ENCODE results near the gene GAB2. TPM values are rescaled to one million over a fixed set of nuclear protein-coding genes. Genes with fewer than 3 reads are reported as not detected.

The GAB2 gene
- total RNA-seq, 5 donors from 2014 or later (not counting 1 experiment from before 2014, with no cell fraction given), result 5.4 to 17.2 (median 8.8) TPM

GRCh38 chr11:78253797-78254196, 163.8 kb downstream of the GAB2 start:
- Mint-ChIP-seq H3K36me3 (peaks cover 5% of the 10 kb centered on the region), H3K27ac (no peak overlapping the region), H3K27me3 (no peaks in the 10 kb centered on the region), H3K4me1 (no peaks in the 10 kb centered on the region), H3K9me3 (no peaks in the 10 kb centered on the region), H3K4me3 (no peak overlapping the region)
- Histone ChIP-seq H3K9me3 (no peaks in the 10 kb centered on the region), H3K27ac (ENCODE audit: low read length) (no peak overlapping the region), H3K27me3 (replicated peaks in 1 of 2; ENCODE audit: control insufficient read depth in 2 of 2, extremely low read depth in 1 of 2, insufficient read depth in 2 of 2, low read length in 1 of 2) (no peaks in the 10 kb centered on the region), H3K36me3 (ENCODE audit: control insufficient read depth in 2 of 2, extremely low read depth in 1 of 2, insufficient read depth in 1 of 2, low read length in 1 of 2) (no peaks in the 10 kb centered on the region), H3K4me1 (ENCODE audit: control insufficient read depth in 1 of 2, extremely low read depth in 1 of 2, insufficient read depth in 2 of 2, low read length in 2 of 2) (no peaks in the 10 kb centered on the region), H3K4me3 (ENCODE audit: control insufficient read depth in 1 of 2, extremely low read depth in 1 of 2, low read length in 1 of 2) (no peak overlapping the region)
- DNase-seq, result no peak
- CTCF ChIA-PET, result no interaction called here
- POLR2A ChIA-PET, result no interaction called here
- no CpG with 5 or more reads among the region's 4 CpGs for WGBS (ENCODE audit: insufficient coverage)
- no peak for ATAC-seq (replicated peaks in 1 of 4)

- POLR2A ChIA-PET, result interaction anchor here in 1 of 2 donors (0.5 kb wide), 1 partner anchor 48 kb away, joined by 3 read pairs; no protein-coding TSS in a partner anchor
- ATAC-seq (replicated peaks in 1 of 4), result no peak
- DNase-seq, result no peak
- no peak overlapping the region for H3K27ac Mint-ChIP-seq
- Histone ChIP-seq H3K4me1 (ENCODE audit: control insufficient read depth in 1 of 2, extremely low read depth in 1 of 2, insufficient read depth in 2 of 2, low read length in 2 of 2) (no peaks in the 10 kb centered on the region), H3K4me3 (ENCODE audit: control insufficient read depth in 1 of 2, extremely low read depth in 1 of 2, low read length in 1 of 2) (no peak overlapping the region), H3K27me3 (replicated peaks in 1 of 2; ENCODE audit: control insufficient read depth in 2 of 2, extremely low read depth in 1 of 2, insufficient read depth in 2 of 2, low read length in 1 of 2) (no peaks in the 10 kb centered on the region), H3K27ac (ENCODE audit: low read length) (no peak overlapping the region), H3K9me3 (no peaks in the 10 kb centered on the region), H3K36me3 (ENCODE audit: control insufficient read depth in 2 of 2, extremely low read depth in 1 of 2, insufficient read depth in 1 of 2, low read length in 1 of 2) (no peaks in the 10 kb centered on the region)
- no peak overlapping the region for H3K4me3 Mint-ChIP-seq
- no CpG with 5 or more reads among the region's 1 CpG for WGBS (ENCODE audit: insufficient coverage)
- CTCF ChIA-PET, result interaction anchor here in 1 of 2 donors (0.7 kb wide), 1 partner anchor 12 kb away, joined by 3 read pairs; no protein-coding TSS in a partner anchor
- H3K9me3 Mint-ChIP-seq, result no peaks in the 10 kb centered on the region
- no peaks in the 10 kb centered on the region for H3K4me1 Mint-ChIP-seq
- H3K36me3 Mint-ChIP-seq, result peaks cover 15% of the 10 kb centered on the region
- no peaks in the 10 kb centered on the region for H3K27me3 Mint-ChIP-seq
These were observed 166.4 kb downstream of the GAB2 start for GRCh38 chr11:78251083-78251775.

GRCh38 chr11:78250099-78250498, 167.5 kb downstream of the GAB2 start:
- H3K4me3 ChIP-seq (ENCODE audit: control insufficient read depth in 1 of 2, extremely low read depth in 1 of 2, low read length in 1 of 2), result no peak overlapping the region
- ChIA-PET CTCF (no interaction called here), POLR2A (no interaction called here)
- WGBS (ENCODE audit: insufficient coverage), result 86% methylated on average over 5 of the region's 8 CpGs
- Mint-ChIP-seq H3K36me3 (peaks cover 15% of the 10 kb centered on the region), H3K4me3 (no peak overlapping the region), H3K9me3 (no peaks in the 10 kb centered on the region), H3K27me3 (no peaks in the 10 kb centered on the region), H3K27ac (no peak overlapping the region), H3K4me1 (no peaks in the 10 kb centered on the region)
- ATAC-seq (replicated peaks in 1 of 4) (no peak), DNase-seq (no peak)
- H3K36me3 ChIP-seq (ENCODE audit: control insufficient read depth in 2 of 2, extremely low read depth in 1 of 2, insufficient read depth in 1 of 2, low read length in 1 of 2), result no peaks in the 10 kb centered on the region
- H3K27ac ChIP-seq (ENCODE audit: low read length), result no peak overlapping the region
- H3K27me3 ChIP-seq (replicated peaks in 1 of 2; ENCODE audit: control insufficient read depth in 2 of 2, extremely low read depth in 1 of 2, insufficient read depth in 2 of 2, low read length in 1 of 2), result no peaks in the 10 kb centered on the region
- no peaks in the 10 kb centered on the region for H3K9me3 ChIP-seq
- H3K4me1 ChIP-seq (ENCODE audit: control insufficient read depth in 1 of 2, extremely low read depth in 1 of 2, insufficient read depth in 2 of 2, low read length in 2 of 2), result no peaks in the 10 kb centered on the region

GRCh38 chr11:78248903-78249302, 168.7 kb downstream of the GAB2 start:
- Histone ChIP-seq H3K36me3 (ENCODE audit: control insufficient read depth in 2 of 2, extremely low read depth in 1 of 2, insufficient read depth in 1 of 2, low read length in 1 of 2) (no peaks in the 10 kb centered on the region), H3K27ac (ENCODE audit: low read length) (no peak overlapping the region), H3K27me3 (replicated peaks in 1 of 2; ENCODE audit: control insufficient read depth in 2 of 2, extremely low read depth in 1 of 2, insufficient read depth in 2 of 2, low read length in 1 of 2) (no peaks in the 10 kb centered on the region), H3K9me3 (no peaks in the 10 kb centered on the region), H3K4me3 (ENCODE audit: control insufficient read depth in 1 of 2, extremely low read depth in 1 of 2, low read length in 1 of 2) (no peak overlapping the region), H3K4me1 (ENCODE audit: control insufficient read depth in 1 of 2, extremely low read depth in 1 of 2, insufficient read depth in 2 of 2, low read length in 2 of 2) (no peaks in the 10 kb centered on the region)
- Mint-ChIP-seq H3K4me1 (peaks cover 3 to 9% (median 5%) of the 10 kb centered on the region in 3 donors), H3K36me3 (peaks cover 14% of the 10 kb centered on the region), H3K9me3 (no peaks in the 10 kb centered on the region), H3K27me3 (no peaks in the 10 kb centered on the region), H3K4me3 (no peak overlapping the region), H3K27ac (no peak overlapping the region)
- CTCF ChIA-PET, result interaction anchor here in 1 of 2 donors (0.6 kb wide), 1 partner anchor 215 kb away, joined by 3 read pairs; no protein-coding TSS in a partner anchor
- no peak for DNase-seq
- POLR2A ChIA-PET, result no interaction called here
- no peak for ATAC-seq (replicated peaks in 1 of 4)

GRCh38 chr11:78248191-78248590, 169.4 kb downstream of the GAB2 start:
- Histone ChIP-seq H3K27ac (ENCODE audit: low read length) (no peak overlapping the region), H3K4me3 (ENCODE audit: control insufficient read depth in 1 of 2, extremely low read depth in 1 of 2, low read length in 1 of 2) (no peak overlapping the region), H3K9me3 (no peaks in the 10 kb centered on the region), H3K27me3 (replicated peaks in 1 of 2; ENCODE audit: control insufficient read depth in 2 of 2, extremely low read depth in 1 of 2, insufficient read depth in 2 of 2, low read length in 1 of 2) (no peaks in the 10 kb centered on the region), H3K36me3 (ENCODE audit: control insufficient read depth in 2 of 2, extremely low read depth in 1 of 2, insufficient read depth in 1 of 2, low read length in 1 of 2) (no peaks in the 10 kb centered on the region), H3K4me1 (ENCODE audit: control insufficient read depth in 1 of 2, extremely low read depth in 1 of 2, insufficient read depth in 2 of 2, low read length in 2 of 2) (no peaks in the 10 kb centered on the region)
- H3K36me3 Mint-ChIP-seq, result peaks cover 12% of the 10 kb centered on the region
- H3K27me3 Mint-ChIP-seq, result no peaks in the 10 kb centered on the region
- H3K27ac Mint-ChIP-seq, result no peak overlapping the region
- ATAC-seq (replicated peaks in 1 of 4) (no peak), DNase-seq (no peak)
- WGBS (ENCODE audit: insufficient coverage), result 100% methylated on average over 1 of the region's 3 CpGs
- H3K4me1 Mint-ChIP-seq, result peaks cover 3 to 9% (median 5%) of the 10 kb centered on the region in 3 donors
- no peaks in the 10 kb centered on the region for H3K9me3 Mint-ChIP-seq
- ChIA-PET CTCF (interaction anchor here (0.5 to 0.6 kb wide), 2 partner anchors 30 to 216 kb away, joined by 3 read pairs; no protein-coding TSS in a partner anchor), POLR2A (no interaction called here)
- H3K4me3 Mint-ChIP-seq, result no peak overlapping the region

- CTCF ChIA-PET, result interaction anchor here in 1 of 2 donors (0.6 kb wide), 1 partner anchor 124 kb away, joined by 5 read pairs; no protein-coding TSS in a partner anchor
- WGBS (ENCODE audit: insufficient coverage), result 100% methylated on average over 1 of the region's 4 CpGs
- no peaks in the 10 kb centered on the region for H3K9me3 ChIP-seq
- peaks cover 0 to 7% of the 10 kb centered on the region in 2 experiments for H3K27me3 ChIP-seq (replicated peaks in 1 of 2; ENCODE audit: control insufficient read depth in 2 of 2, extremely low read depth in 1 of 2, insufficient read depth in 2 of 2, low read length in 1 of 2)
- no peak overlapping the region for H3K4me3 ChIP-seq (ENCODE audit: control insufficient read depth in 1 of 2, extremely low read depth in 1 of 2, low read length in 1 of 2)
- no peak overlapping the region for H3K27ac Mint-ChIP-seq
- H3K4me1 Mint-ChIP-seq, result peaks cover 3 to 9% (median 5%) of the 10 kb centered on the region in 3 donors
- peaks cover 21% of the 10 kb centered on the region for H3K36me3 Mint-ChIP-seq
- no peaks in the 10 kb centered on the region for H3K27me3 Mint-ChIP-seq
- H3K4me1 ChIP-seq (ENCODE audit: control insufficient read depth in 1 of 2, extremely low read depth in 1 of 2, insufficient read depth in 2 of 2, low read length in 2 of 2), result no peaks in the 10 kb centered on the region
- H3K27ac ChIP-seq (ENCODE audit: low read length), result no peak overlapping the region
- no peak for ATAC-seq (replicated peaks in 1 of 4)
- H3K36me3 ChIP-seq (ENCODE audit: control insufficient read depth in 2 of 2, extremely low read depth in 1 of 2, insufficient read depth in 1 of 2, low read length in 1 of 2), result no peaks in the 10 kb centered on the region
- H3K9me3 Mint-ChIP-seq, result peaks cover 8 to 15% (median 14%) of the 10 kb centered on the region in 3 donors
- H3K4me3 Mint-ChIP-seq, result no peak overlapping the region
- no peak for DNase-seq
- POLR2A ChIA-PET, result no interaction called here
These were observed 172.9 kb downstream of the GAB2 start for GRCh38 chr11:78244546-78245255.

Data from T-cell (primary cell).